ENCODE results near the gene EIF4G3.
"Not testable (repeated sequence)": the region's sequence is repeated elsewhere in the genome, so short reads cannot be mapped to it uniquely, and the experiment has no call there.

EIF4G3 gene

DNA sequence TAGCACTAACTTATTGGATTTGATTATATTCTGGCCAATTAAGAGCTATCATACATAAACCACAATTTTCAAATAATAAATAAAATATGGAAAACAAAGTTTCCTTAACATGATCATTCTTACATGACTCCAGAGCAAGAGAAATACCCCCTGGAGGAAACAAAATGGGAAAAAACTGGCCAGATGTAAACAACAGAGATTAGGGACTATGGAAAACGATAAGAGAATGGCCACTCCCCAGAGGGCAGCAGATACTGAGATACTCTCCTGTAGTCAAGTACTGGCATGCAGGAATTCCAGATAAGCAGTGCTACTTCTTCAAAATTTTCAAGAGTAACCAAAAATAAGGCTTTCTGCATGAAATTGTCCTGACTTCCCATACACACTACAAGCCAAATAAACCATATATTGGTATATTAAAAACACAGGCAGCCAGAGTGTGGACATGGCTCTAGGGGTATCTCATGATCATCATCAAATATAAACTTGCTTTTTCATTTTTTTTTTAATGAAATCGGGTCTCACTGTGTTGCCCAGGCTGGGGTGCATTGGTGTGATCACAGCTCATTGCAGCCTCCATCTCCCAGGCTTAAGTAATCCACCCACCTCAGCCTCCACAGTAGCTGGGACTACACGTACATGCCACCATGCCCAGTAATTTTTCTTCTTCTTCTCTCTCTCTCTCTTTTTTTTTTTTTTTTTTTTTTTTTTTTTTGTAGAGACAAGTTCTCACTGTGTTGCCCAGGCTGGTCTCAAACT, 118.5 kb downstream of the EIF4G3 start:
- Histone ChIP-seq H4K20me1 (ENCODE audit: control insufficient read depth, insufficient read depth, low read depth, low read length) (no peaks in the 10 kb centered on the region), H3K4me2 (ENCODE audit: low read length) (no peak overlapping the region), H3K9me3 (ENCODE audit: control insufficient read depth, insufficient read depth, low read length) (no peaks in the 10 kb centered on the region), H3K27ac (ENCODE audit: low read depth, low read length) (no peak overlapping the region), H3K36me3 (ENCODE audit: control insufficient read depth, low read length) (no peaks in the 10 kb centered on the region), H3K79me2 (ENCODE audit: control insufficient read depth, low read length) (no peaks in the 10 kb centered on the region), H3K4me1 (ENCODE audit: control insufficient read depth, low read length) (no peaks in the 10 kb centered on the region), H3K27me3 (ENCODE audit: control insufficient read depth, low read length) (no peaks in the 10 kb centered on the region), H3K9me2 (replicated peaks; ENCODE audit: control insufficient read depth, low read length) (no peaks in the 10 kb centered on the region), H3F3A (ENCODE audit: control insufficient read depth, insufficient read depth) (0 out of 2 replicates have a peak, but pooled peaks cover 9% of the 10 kb centered on the region), H3K4me3 (ENCODE audit: low read length) (no peak overlapping the region)
- TF ChIP-seq EZH2phosphoT487 (IDR thresholded peaks at IDR 0.05; ENCODE audit: borderline replicate concordance, low read length) (no peak), CTCF (IDR thresholded peaks at IDR 0.05; ENCODE audit: low read depth, low read length, poor library complexity, severe bottlenecking) (no peak)

GRCh38 chr1:21053189-21053928, 123.3 kb downstream of the EIF4G3 start:
- not testable (repeated sequence) for H3K4me2 ChIP-seq (ENCODE audit: low read length); H3K79me2 ChIP-seq (ENCODE audit: control insufficient read depth, low read length); H3K4me3 ChIP-seq (ENCODE audit: low read length); H3K27ac ChIP-seq (ENCODE audit: low read depth, low read length); H3F3A ChIP-seq (ENCODE audit: control insufficient read depth, insufficient read depth); H3K9me2 ChIP-seq (replicated peaks; ENCODE audit: control insufficient read depth, low read length); H3K27me3 ChIP-seq (ENCODE audit: control insufficient read depth, low read length); H3K9me3 ChIP-seq (ENCODE audit: control insufficient read depth, insufficient read depth, low read length); H4K20me1 ChIP-seq (ENCODE audit: control insufficient read depth, insufficient read depth, low read depth, low read length); H3K4me1 ChIP-seq (ENCODE audit: control insufficient read depth, low read length)
- H3K36me3 ChIP-seq (ENCODE audit: control insufficient read depth, low read length) = peaks cover 16% of the 10 kb centered on the region

- no peaks in the 10 kb centered on the region for H3F3A ChIP-seq (ENCODE audit: control insufficient read depth, insufficient read depth)
- no peak overlapping the region for H3K27ac ChIP-seq (ENCODE audit: low read depth, low read length)
- H3K36me3 ChIP-seq (ENCODE audit: control insufficient read depth, low read length) = peaks cover 16% of the 10 kb centered on the region
- no peaks in the 10 kb centered on the region for H3K9me2 ChIP-seq (replicated peaks; ENCODE audit: control insufficient read depth, low read length)
- H3K4me1 ChIP-seq (ENCODE audit: control insufficient read depth, low read length) = no peaks in the 10 kb centered on the region
- H3K4me3 ChIP-seq (ENCODE audit: low read length) = no peak overlapping the region
- no peaks in the 10 kb centered on the region for H3K27me3 ChIP-seq (ENCODE audit: control insufficient read depth, low read length)
- no peak overlapping the region for H3K4me2 ChIP-seq (ENCODE audit: low read length)
- H4K20me1 ChIP-seq (ENCODE audit: control insufficient read depth, insufficient read depth, low read depth, low read length) = no peaks in the 10 kb centered on the region
- peaks cover 2% of the 10 kb centered on the region; the same call in 1 of the 2 replicates for H3K79me2 ChIP-seq (ENCODE audit: control insufficient read depth, low read length)
- TF ChIP-seq EZH2phosphoT487 (IDR thresholded peaks at IDR 0.05; ENCODE audit: borderline replicate concordance, low read length) (no peak), CTCF (IDR thresholded peaks at IDR 0.05; ENCODE audit: low read depth, low read length, poor library complexity, severe bottlenecking) (no peak)
- no peaks in the 10 kb centered on the region for H3K9me3 ChIP-seq (ENCODE audit: control insufficient read depth, insufficient read depth, low read length)
Measured at GRCh38 chr1:21052034-21052433, 124.7 kb downstream of the EIF4G3 start.
